Keratinocyte (primary cell): ENCODE data around the gene RPL18.

Source experiments
- CTCF ChIP-seq, 3 experiments: IDR thresholded peaks in 1 of 3; conservative IDR thresholded peaks in 1 of 3; optimal IDR thresholded peaks in 1 of 3; 2 replicates in 2 of 3; 3 replicates in 1 of 3; pipeline versions ENCODE3 to v1.5.1; 2011; ENCODE audit warnings: low read length in 3 of 3, mild to moderate bottlenecking in 3 of 3, moderate library complexity in 2 of 3, control low read depth in 1 of 3, inconsistent platforms in 1 of 3; ENCODE audit not compliant: insufficient read depth in 2 of 3; ENCODE audit errors: extremely low read depth in 1 of 3
- EZH2 ChIP-seq: IDR thresholded peaks from one replicate; pipeline ENCODE4 v1.6.1; 2012; ENCODE audit warnings: inconsistent platforms, mild to moderate bottlenecking, low read length, moderate library complexity

- TF ChIP-seq CTCF (optimal IDR thresholded peaks at IDR 0.05 in 1 of 3, IDR thresholded peaks at IDR 0.05 in 1 of 3, conservative IDR thresholded peaks at IDR 0.05 in 1 of 3; ENCODE audit: extremely low read depth in 1 of 3, insufficient read depth in 2 of 3, low read length in 3 of 3) = no peak
- no peak for TF ChIP-seq EZH2
These were observed 8.4 kb upstream of the RPL18 start for GRCh38 chr19:48627201-48627864.
